Eye (tissue), 1 donor: ENCODE measurements around the gene MAD1L1.

Experiments
- DNase-seq: peaks from one replicate; pipeline ENCODE4 v3.0.0-alpha.2; 2015

Gene MAD1L1

GRCh38 chr7:1798191-1798590 is 434.6 kb downstream of the MAD1L1 start:
- no peak for DNase-seq

- DNase-seq = no peak
Measured at GRCh38 chr7:1794888-1795542, 437.7 kb downstream of the MAD1L1 start.

GRCh38 chr7:1787681-1788235 is 445.0 kb downstream of the MAD1L1 start:
- DNase-seq = no peak

GRCh38 chr7:1787241-1787640 is 445.5 kb downstream of the MAD1L1 start:
- no peak for DNase-seq

GRCh38 chr7:1785839-1786238 is 446.9 kb downstream of the MAD1L1 start:
- no peak for DNase-seq

- DNase-seq = no peak
Measured at GRCh38 chr7:1781369-1781768, 451.4 kb downstream of the MAD1L1 start.

- no peak for DNase-seq
Measured at GRCh38 chr7:1779445-1779844, 453.3 kb downstream of the MAD1L1 start.

- no peak for DNase-seq
Measured at GRCh38 chr7:1777122-1777521, 455.6 kb downstream of the MAD1L1 start.

GRCh38 chr7:1775389-1775788 is 457.4 kb downstream of the MAD1L1 start:
- DNase-seq = no peak

- DNase-seq = no peak
Measured at GRCh38 chr7:1770331-1770730, 462.4 kb downstream of the MAD1L1 start.

- no peak for DNase-seq
Measured at GRCh38 chr7:1769286-1770200, 463.2 kb downstream of the MAD1L1 start.

GRCh38 chr7:1768832-1769231 is 463.9 kb downstream of the MAD1L1 start:
- DNase-seq = no peak

- no peak for DNase-seq
Measured at GRCh38 chr7:1767524-1767923, 465.2 kb downstream of the MAD1L1 start.
